ENCODE data around the gene KIRREL1.

The KIRREL1 gene

GRCh38 chr1:158002022-158002630 lies 8.7 kb downstream of the KIRREL1 start:
- Histone ChIP-seq H2AK5ac (ENCODE audit: low read length) (no peak overlapping the region), H3K79me1 (ENCODE audit: low read length) (peaks cover 20% of the 10 kb centered on the region), H3K27me3 (ENCODE audit: insufficient read depth, low read length, poor library complexity) (no peaks in the 10 kb centered on the region), H3K18ac (ENCODE audit: low read length) (peak overlapping the region; percentile 86), H4K8ac (ENCODE audit: low read depth, low read length) (no peak overlapping the region), H3K56ac (ENCODE audit: low read length) (peak overlapping the region; percentile 63), H3K79me2 (ENCODE audit: control insufficient read depth, insufficient read depth, low read length) (peaks cover 65% of the 10 kb centered on the region), H3K4me3 (ENCODE audit: low read length) (no peak overlapping the region), H2BK120ac (ENCODE audit: low read depth, low read length) (no peak overlapping the region), H3K27ac (ENCODE audit: low read depth, low read length) (peak overlapping the region; percentile 66), H2BK15ac (replicated peaks; ENCODE audit: low read depth) (no peak overlapping the region), H3K36me3 (ENCODE audit: control insufficient read depth, insufficient read depth, low read length) (no peaks in the 10 kb centered on the region), H3K4me1 (ENCODE audit: control insufficient read depth, low read depth, low read length) (peaks cover 13% of the 10 kb centered on the region), H3K4me2 (ENCODE audit: low read length) (no peak overlapping the region), H2BK5ac (ENCODE audit: low read length) (no peak overlapping the region), H3K4ac (ENCODE audit: low read depth, low read length) (peak overlapping the region; percentile 41), H3K9ac (ENCODE audit: low read length) (peak overlapping the region; percentile 34), H4K5ac (ENCODE audit: low read length) (no peak overlapping the region), H3K23ac (ENCODE audit: low read length) (no peak overlapping the region)
- no CpG with 5 or more reads among the region's 4 CpGs for WGBS (ENCODE audit: extremely low coverage, insufficient coverage, low lambda C conversion rate)
- peak; percentile 78 for DNase-seq

- no peak overlapping the region for H3K4me2 ChIP-seq (ENCODE audit: low read length)
- no peak overlapping the region for H4K5ac ChIP-seq (ENCODE audit: low read length)
- peaks cover 19% of the 10 kb centered on the region for H3K4me1 ChIP-seq (ENCODE audit: control insufficient read depth, low read depth, low read length)
- WGBS (ENCODE audit: extremely low coverage, insufficient coverage, low lambda C conversion rate): no CpG with 5 or more reads among the region's 14 CpGs
- H3K4me3 ChIP-seq (ENCODE audit: low read length): no peak overlapping the region
- no peak overlapping the region for H2BK5ac ChIP-seq (ENCODE audit: low read length)
- no peak overlapping the region for H2BK15ac ChIP-seq (replicated peaks; ENCODE audit: low read depth)
- peak overlapping the region; percentile 21 for H3K18ac ChIP-seq (ENCODE audit: low read length)
- H3K27me3 ChIP-seq (ENCODE audit: insufficient read depth, low read length, poor library complexity): no peaks in the 10 kb centered on the region
- no peak overlapping the region for H3K4ac ChIP-seq (ENCODE audit: low read depth, low read length)
- no peak for DNase-seq
- H2AK5ac ChIP-seq (ENCODE audit: low read length): no peak overlapping the region
- H3K56ac ChIP-seq (ENCODE audit: low read length): peak overlapping the region; percentile 63
- peak overlapping the region; percentile 66 for H3K27ac ChIP-seq (ENCODE audit: low read depth, low read length)
- peaks cover 62% of the 10 kb centered on the region for H3K79me2 ChIP-seq (ENCODE audit: control insufficient read depth, insufficient read depth, low read length)
- peak overlapping the region; percentile 6 for H3K9ac ChIP-seq (ENCODE audit: low read length)
- H3K23ac ChIP-seq (ENCODE audit: low read length): no peak overlapping the region
- H3K36me3 ChIP-seq (ENCODE audit: control insufficient read depth, insufficient read depth, low read length): no peaks in the 10 kb centered on the region
- H3K79me1 ChIP-seq (ENCODE audit: low read length): peaks cover 17% of the 10 kb centered on the region
- H2BK120ac ChIP-seq (ENCODE audit: low read depth, low read length): no peak overlapping the region
- H4K8ac ChIP-seq (ENCODE audit: low read depth, low read length): no peak overlapping the region
Measured at GRCh38 chr1:158002631-158003405, 9.4 kb downstream of the KIRREL1 start.

GRCh38 chr1:158003406-158003800 lies 10.0 kb downstream of the KIRREL1 start:
- Histone ChIP-seq H3K79me1 (ENCODE audit: low read length) (peaks cover 17% of the 10 kb centered on the region), H3K4me1 (ENCODE audit: control insufficient read depth, low read depth, low read length) (peaks cover 22% of the 10 kb centered on the region), H3K9ac (ENCODE audit: low read length) (no peak overlapping the region), H3K4me2 (ENCODE audit: low read length) (no peak overlapping the region), H3K23ac (ENCODE audit: low read length) (no peak overlapping the region), H3K4ac (ENCODE audit: low read depth, low read length) (no peak overlapping the region), H2AK5ac (ENCODE audit: low read length) (no peak overlapping the region), H3K56ac (ENCODE audit: low read length) (peak overlapping the region; percentile 51), H3K27ac (ENCODE audit: low read depth, low read length) (peak overlapping the region; percentile 66), H3K4me3 (ENCODE audit: low read length) (no peak overlapping the region), H2BK120ac (ENCODE audit: low read depth, low read length) (no peak overlapping the region), H4K8ac (ENCODE audit: low read depth, low read length) (no peak overlapping the region), H2BK15ac (replicated peaks; ENCODE audit: low read depth) (no peak overlapping the region), H3K79me2 (ENCODE audit: control insufficient read depth, insufficient read depth, low read length) (peaks cover 61% of the 10 kb centered on the region), H3K27me3 (ENCODE audit: insufficient read depth, low read length, poor library complexity) (no peaks in the 10 kb centered on the region), H3K18ac (ENCODE audit: low read length) (peak overlapping the region; percentile 21), H4K5ac (ENCODE audit: low read length) (no peak overlapping the region), H2BK5ac (ENCODE audit: low read length) (no peak overlapping the region), H3K36me3 (ENCODE audit: control insufficient read depth, insufficient read depth, low read length) (no peaks in the 10 kb centered on the region)
- no peak for DNase-seq
- no CpG with 5 or more reads among the region's 5 CpGs for WGBS (ENCODE audit: extremely low coverage, insufficient coverage, low lambda C conversion rate)

GRCh38 chr1:158005224-158005623 lies 11.8 kb downstream of the KIRREL1 start:
- WGBS (ENCODE audit: extremely low coverage, insufficient coverage, low lambda C conversion rate): no CpG with 5 or more reads among the region's 2 CpGs
- Histone ChIP-seq H3K79me2 (ENCODE audit: control insufficient read depth, insufficient read depth, low read length) (peaks cover 55% of the 10 kb centered on the region), H3K56ac (ENCODE audit: low read length) (no peak overlapping the region), H3K4me1 (ENCODE audit: control insufficient read depth, low read depth, low read length) (peaks cover 35% of the 10 kb centered on the region), H3K18ac (ENCODE audit: low read length) (no peak overlapping the region), H3K23ac (ENCODE audit: low read length) (no peak overlapping the region), H2BK5ac (ENCODE audit: low read length) (no peak overlapping the region), H3K4me2 (ENCODE audit: low read length) (no peak overlapping the region), H3K9ac (ENCODE audit: low read length) (no peak overlapping the region), H3K36me3 (ENCODE audit: control insufficient read depth, insufficient read depth, low read length) (no peaks in the 10 kb centered on the region), H3K79me1 (ENCODE audit: low read length) (peaks cover 13% of the 10 kb centered on the region), H3K4ac (ENCODE audit: low read depth, low read length) (no peak overlapping the region), H2BK120ac (ENCODE audit: low read depth, low read length) (no peak overlapping the region), H4K8ac (ENCODE audit: low read depth, low read length) (no peak overlapping the region), H3K27me3 (ENCODE audit: insufficient read depth, low read length, poor library complexity) (no peaks in the 10 kb centered on the region), H4K5ac (ENCODE audit: low read length) (no peak overlapping the region), H3K27ac (ENCODE audit: low read depth, low read length) (no peak overlapping the region), H2AK5ac (ENCODE audit: low read length) (no peak overlapping the region), H3K4me3 (ENCODE audit: low read length) (no peak overlapping the region), H2BK15ac (replicated peaks; ENCODE audit: low read depth) (no peak overlapping the region)
- DNase-seq: no peak

- peak overlapping the region; percentile 39 for H3K9ac ChIP-seq (ENCODE audit: low read length)
- no peaks in the 10 kb centered on the region for H3K36me3 ChIP-seq (ENCODE audit: control insufficient read depth, insufficient read depth, low read length)
- peak overlapping the region; percentile 63 for H3K56ac ChIP-seq (ENCODE audit: low read length)
- no peak overlapping the region for H2BK15ac ChIP-seq (replicated peaks; ENCODE audit: low read depth)
- peaks cover 54% of the 10 kb centered on the region for H3K79me2 ChIP-seq (ENCODE audit: control insufficient read depth, insufficient read depth, low read length)
- H3K79me1 ChIP-seq (ENCODE audit: low read length): peaks cover 14% of the 10 kb centered on the region
- peaks cover 47% of the 10 kb centered on the region for H3K4me1 ChIP-seq (ENCODE audit: control insufficient read depth, low read depth, low read length)
- H3K4ac ChIP-seq (ENCODE audit: low read depth, low read length): peak overlapping the region; percentile 81
- no peak for DNase-seq
- no peak overlapping the region for H4K8ac ChIP-seq (ENCODE audit: low read depth, low read length)
- H4K5ac ChIP-seq (ENCODE audit: low read length): no peak overlapping the region
- no CpG with 5 or more reads among the region's 7 CpGs for WGBS (ENCODE audit: extremely low coverage, insufficient coverage, low lambda C conversion rate)
- H3K23ac ChIP-seq (ENCODE audit: low read length): peak overlapping the region; percentile 73
- H2BK5ac ChIP-seq (ENCODE audit: low read length): peak overlapping the region; percentile 71
- H2BK120ac ChIP-seq (ENCODE audit: low read depth, low read length): peak overlapping the region; percentile 62
- H3K4me3 ChIP-seq (ENCODE audit: low read length): no peak overlapping the region
- H2AK5ac ChIP-seq (ENCODE audit: low read length): peak overlapping the region; percentile 32
- no peak overlapping the region for H3K4me2 ChIP-seq (ENCODE audit: low read length)
- peak overlapping the region; percentile 29 for H3K18ac ChIP-seq (ENCODE audit: low read length)
- no peaks in the 10 kb centered on the region for H3K27me3 ChIP-seq (ENCODE audit: insufficient read depth, low read length, poor library complexity)
- peak overlapping the region; percentile 73 for H3K27ac ChIP-seq (ENCODE audit: low read depth, low read length)
Measured at GRCh38 chr1:158007180-158007579, 13.7 kb downstream of the KIRREL1 start.

Data from mesendoderm (in vitro differentiated cells).